Activated CD4-positive, alpha-beta T cell treated with anti-CD3 and anti-CD28 coated beads, Interleukin-2, amount 10 ng/mL, durations not matched to agents 24 days and 14 days (primary cell): ENCODE data around the gene RAB36. TPM values are rescaled to one million over a fixed set of nuclear protein-coding genes. Genes with fewer than 3 reads are reported as not detected.

Source experiments
- DNase-seq: peaks from one replicate; pipeline ENCODE4 v3.0.0; 2022
- H3K27ac Mint-ChIP-seq: one replicate; pipeline ENCODE4 v1.8.0; 2022; ENCODE audit warnings: mild to moderate bottlenecking, mixed read lengths
- H3K27me3 Mint-ChIP-seq: one replicate; pipeline ENCODE4 v1.8.0; 2022; ENCODE audit warnings: mixed read lengths
- H3K36me3 Mint-ChIP-seq: one replicate; pipeline ENCODE4 v1.8.0; 2022; ENCODE audit warnings: low read depth, mild to moderate bottlenecking, mixed read lengths
- H3K4me1 Mint-ChIP-seq: one replicate; pipeline ENCODE4 v1.8.0; 2021; ENCODE audit warnings: mixed read lengths
- H3K4me3 Mint-ChIP-seq: one replicate; pipeline ENCODE4 v1.8.0; 2022; ENCODE audit warnings: mild to moderate bottlenecking, moderate library complexity, mixed read lengths
- H3K9me3 Mint-ChIP-seq: one replicate; pipeline ENCODE4 v1.8.0; 2021; ENCODE audit warnings: mixed read lengths
- intact Hi-C: fragments of 100-400 bp; cut with micrococcal nuclease; formaldehyde crosslinking; loops from one replicate; pipeline ENCODE4 v1.15.1; 2023
- total RNA-seq: library from RNA; stranded (reverse); gene quantifications from 2 replicates; pipeline ENCODE4 v1.2.3, GENCODE V29; 2022

Gene RAB36
- total RNA-seq, 1 donor from 2014 or later = not detected

DNA sequence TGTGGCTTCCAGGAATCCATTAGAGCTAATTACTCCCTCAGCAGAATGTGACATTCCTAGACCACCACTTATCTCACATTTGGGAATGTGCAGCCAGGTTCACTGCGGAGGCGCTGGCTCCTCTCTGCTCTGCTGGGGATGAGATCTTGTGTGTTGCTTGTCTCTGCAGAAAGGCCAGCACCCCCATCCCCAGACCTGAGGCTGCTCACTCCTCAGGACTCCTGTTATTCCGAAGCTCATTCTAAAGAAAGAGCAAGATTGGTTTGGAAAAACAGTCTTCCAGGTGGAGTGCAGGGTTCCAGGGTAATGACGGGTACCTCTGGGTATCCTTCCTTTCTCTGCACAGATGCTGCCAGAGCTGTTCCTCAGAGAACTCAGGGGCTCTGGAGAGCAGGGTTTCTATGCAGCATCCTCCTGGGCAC is 24.3 kb upstream of the RAB36 start:
- H3K4me3 Mint-ChIP-seq = no peak overlapping the region
- intact Hi-C loops = no loop called here
- H3K4me1 Mint-ChIP-seq = peaks cover 8% of the 10 kb centered on the region
- no peak for DNase-seq
- peaks cover 9% of the 10 kb centered on the region for H3K9me3 Mint-ChIP-seq
- H3K36me3 Mint-ChIP-seq = peaks cover 3% of the 10 kb centered on the region
- no peaks in the 10 kb centered on the region for H3K27me3 Mint-ChIP-seq
- H3K27ac Mint-ChIP-seq = no peak overlapping the region

DNA sequence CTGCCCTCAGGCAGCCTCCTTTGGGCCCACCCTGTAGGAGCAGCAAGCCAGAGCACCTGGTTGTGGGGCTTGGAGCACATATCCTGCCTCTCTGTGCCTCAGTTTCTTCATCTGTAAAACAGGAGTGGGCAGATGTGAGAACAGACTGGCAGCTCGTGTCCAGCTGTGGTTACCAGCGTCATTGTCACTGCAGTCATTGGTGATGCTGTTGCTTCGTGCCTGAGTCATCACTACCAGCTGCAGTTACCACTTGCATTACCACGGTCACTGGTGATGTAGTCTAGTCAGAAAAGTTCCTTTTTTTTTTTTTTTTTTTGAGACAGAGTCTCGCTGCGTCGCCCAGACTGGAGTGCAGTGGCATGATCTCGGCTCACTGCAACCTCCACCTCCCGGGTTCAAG is 23.9 kb upstream of the RAB36 start:
- H3K36me3 Mint-ChIP-seq = peaks cover 3% of the 10 kb centered on the region
- no peak for DNase-seq
- intact Hi-C loops = no loop called here
- no peak overlapping the region for H3K27ac Mint-ChIP-seq
- H3K27me3 Mint-ChIP-seq = no peaks in the 10 kb centered on the region
- peaks cover 9% of the 10 kb centered on the region for H3K9me3 Mint-ChIP-seq
- H3K4me1 Mint-ChIP-seq = peaks cover 8% of the 10 kb centered on the region
- no peak overlapping the region for H3K4me3 Mint-ChIP-seq

DNA sequence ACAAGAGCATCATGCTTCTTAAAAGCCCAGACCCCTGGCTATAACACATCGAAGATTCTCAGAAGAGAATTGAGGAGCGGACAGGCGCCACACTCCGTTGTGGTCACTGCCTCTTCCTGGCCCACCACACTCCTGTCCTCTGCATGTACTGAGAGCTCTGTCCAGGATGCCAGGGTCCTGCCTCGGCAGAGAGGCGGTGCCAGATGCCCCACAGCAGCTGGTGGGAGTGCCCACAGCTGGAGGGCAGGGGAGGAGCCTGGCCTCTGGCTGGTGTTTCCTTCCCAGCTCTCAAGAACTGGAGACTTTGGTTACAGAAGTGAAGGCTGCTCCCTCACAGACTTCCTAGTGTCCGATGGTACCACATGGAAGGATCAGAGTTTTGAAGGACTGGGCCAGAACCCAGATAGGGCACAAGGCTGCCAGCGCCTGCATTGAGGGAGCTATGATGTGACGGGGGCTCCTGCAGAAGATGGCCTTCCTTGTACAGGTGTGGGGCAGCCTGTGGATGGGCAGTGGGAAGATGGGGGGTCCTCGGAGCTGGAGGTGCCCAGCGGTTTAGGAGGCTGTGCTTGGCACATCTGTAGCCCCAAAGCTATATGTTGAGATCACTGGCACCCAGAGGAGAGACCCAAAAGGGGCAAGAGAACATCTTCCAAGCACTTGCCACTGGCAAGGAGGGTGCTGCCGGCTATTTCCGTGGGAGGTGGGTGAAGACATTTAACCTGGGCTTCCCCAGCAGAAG is 22.9 kb upstream of the RAB36 start:
- Mint-ChIP-seq H3K9me3 (peaks cover 9% of the 10 kb centered on the region), H3K27ac (no peak overlapping the region), H3K27me3 (no peaks in the 10 kb centered on the region), H3K4me3 (no peak overlapping the region), H3K36me3 (peaks cover 3% of the 10 kb centered on the region), H3K4me1 (peaks cover 8% of the 10 kb centered on the region)
- DNase-seq = no peak
- intact Hi-C loops = no loop called here

DNA sequence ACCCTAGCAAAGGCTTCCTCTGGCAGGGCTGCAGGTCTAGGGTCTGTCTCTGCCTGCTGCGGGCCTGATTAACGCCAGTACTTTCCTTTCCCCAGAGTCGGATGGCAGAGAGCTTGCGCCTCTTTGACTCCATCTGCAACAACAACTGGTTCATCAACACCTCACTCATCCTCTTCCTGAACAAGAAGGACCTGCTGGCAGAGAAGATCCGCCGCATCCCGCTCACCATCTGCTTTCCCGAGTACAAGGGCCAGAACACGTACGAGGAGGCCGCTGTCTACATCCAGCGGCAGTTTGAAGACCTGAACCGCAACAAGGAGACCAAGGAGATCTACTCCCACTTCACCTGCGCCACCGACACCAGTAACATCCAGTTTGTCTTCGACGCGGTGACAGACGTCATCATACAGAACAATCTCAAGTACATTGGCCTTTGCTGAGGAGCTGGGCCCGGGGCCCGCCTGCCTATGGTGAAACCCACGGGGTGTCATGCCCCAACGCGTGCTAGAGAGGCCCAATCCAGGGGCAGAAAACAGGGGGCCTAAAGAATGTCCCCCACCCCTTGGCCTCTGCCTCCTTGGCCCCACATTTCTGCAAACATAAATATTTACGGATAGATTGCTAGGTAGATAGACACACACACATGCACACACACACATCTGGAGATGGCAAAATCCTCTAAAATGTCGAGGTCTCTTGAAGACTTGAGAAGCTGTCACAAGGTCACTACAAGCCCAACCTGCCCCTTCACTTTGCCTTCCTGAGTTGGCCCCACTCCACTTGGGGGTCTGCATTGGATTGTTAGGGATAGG is 22.1 kb upstream of the RAB36 start:
- Mint-ChIP-seq H3K4me3 (no peak overlapping the region), H3K27ac (no peak overlapping the region), H3K27me3 (no peaks in the 10 kb centered on the region), H3K36me3 (peaks cover 3% of the 10 kb centered on the region), H3K9me3 (peaks cover 9% of the 10 kb centered on the region), H3K4me1 (peaks cover 8% of the 10 kb centered on the region)
- intact Hi-C loops = no loop called here
- no peak for DNase-seq

DNA sequence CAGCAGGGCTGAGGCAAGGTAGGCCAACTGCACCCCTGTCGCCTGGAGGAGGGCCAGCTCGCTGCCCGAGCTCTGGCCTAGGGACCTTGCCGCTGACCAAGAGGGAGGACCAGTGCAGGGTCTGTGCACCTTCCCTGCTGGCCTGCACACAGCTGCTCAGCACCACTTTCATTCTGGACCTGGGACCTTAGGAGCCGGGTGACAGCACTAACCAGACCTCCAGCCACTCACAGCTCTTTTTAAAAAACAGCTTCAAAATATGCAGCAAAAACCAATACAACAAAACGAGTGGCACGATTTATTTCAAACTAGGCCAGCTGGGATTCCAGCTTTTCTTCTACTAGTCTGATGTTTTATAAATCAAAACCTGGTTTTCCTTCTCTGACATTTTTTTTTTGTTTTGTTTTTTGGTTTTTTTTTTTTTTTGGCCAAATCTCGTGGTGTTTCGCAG is 21.4 kb upstream of the RAB36 start:
- Mint-ChIP-seq H3K4me1 (peaks cover 12% of the 10 kb centered on the region), H3K9me3 (peaks cover 9% of the 10 kb centered on the region), H3K36me3 (peaks cover 3% of the 10 kb centered on the region), H3K27me3 (peaks cover 3% of the 10 kb centered on the region), H3K27ac (no peak overlapping the region), H3K4me3 (no peak overlapping the region)
- DNase-seq = no peak
- intact Hi-C loops = no loop called here

DNA sequence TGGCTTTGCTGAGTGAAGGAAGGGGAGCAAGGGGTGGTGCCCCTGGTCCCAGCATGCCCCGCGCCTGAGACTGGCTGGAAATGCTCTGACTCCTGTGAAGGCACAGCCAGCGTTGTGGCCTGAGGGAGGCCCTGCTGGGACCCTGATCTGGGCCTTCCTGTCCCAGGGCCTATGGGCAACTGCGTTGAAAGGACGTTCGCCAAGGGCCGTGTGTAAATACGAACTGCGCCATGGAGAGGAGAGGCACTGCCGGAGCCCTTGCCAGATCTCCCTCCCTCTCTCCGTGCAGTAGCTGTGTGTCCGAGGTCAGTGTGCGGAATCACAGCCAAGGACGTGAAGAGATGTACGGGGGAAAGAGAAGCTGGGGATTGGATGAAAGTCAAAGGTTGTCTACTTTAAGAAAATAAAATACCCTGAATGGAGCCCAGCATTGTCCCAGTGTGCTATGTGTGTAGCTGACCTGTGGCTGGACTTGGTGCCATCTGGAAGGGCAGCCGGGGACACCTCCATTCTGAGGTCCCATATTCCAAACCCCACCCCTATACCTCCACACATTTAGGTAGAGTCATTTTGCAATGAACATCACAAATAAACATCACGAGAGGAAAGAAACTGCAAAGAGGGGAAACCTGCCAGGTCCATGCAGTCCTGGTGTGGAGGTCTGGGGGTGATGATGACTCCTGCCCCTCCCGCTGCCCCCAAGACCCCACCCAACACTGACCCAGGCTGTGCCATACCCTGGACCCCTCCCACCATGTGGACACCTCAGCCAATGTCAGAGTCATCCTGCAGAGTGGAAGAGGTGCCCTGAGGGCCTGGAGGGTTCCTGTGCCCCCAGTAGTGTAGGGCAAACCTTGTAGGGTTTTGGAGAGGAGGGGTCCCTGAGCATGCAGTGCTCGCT is 20.4 kb upstream of the RAB36 start:
- no peak for DNase-seq
- H3K9me3 Mint-ChIP-seq = peaks cover 2% of the 10 kb centered on the region
- H3K36me3 Mint-ChIP-seq = no peaks in the 10 kb centered on the region
- intact Hi-C loops = no loop called here
- H3K27me3 Mint-ChIP-seq = peaks cover 3% of the 10 kb centered on the region
- peaks cover 5% of the 10 kb centered on the region for H3K4me1 Mint-ChIP-seq
- H3K4me3 Mint-ChIP-seq = no peak overlapping the region
- no peak overlapping the region for H3K27ac Mint-ChIP-seq

DNA sequence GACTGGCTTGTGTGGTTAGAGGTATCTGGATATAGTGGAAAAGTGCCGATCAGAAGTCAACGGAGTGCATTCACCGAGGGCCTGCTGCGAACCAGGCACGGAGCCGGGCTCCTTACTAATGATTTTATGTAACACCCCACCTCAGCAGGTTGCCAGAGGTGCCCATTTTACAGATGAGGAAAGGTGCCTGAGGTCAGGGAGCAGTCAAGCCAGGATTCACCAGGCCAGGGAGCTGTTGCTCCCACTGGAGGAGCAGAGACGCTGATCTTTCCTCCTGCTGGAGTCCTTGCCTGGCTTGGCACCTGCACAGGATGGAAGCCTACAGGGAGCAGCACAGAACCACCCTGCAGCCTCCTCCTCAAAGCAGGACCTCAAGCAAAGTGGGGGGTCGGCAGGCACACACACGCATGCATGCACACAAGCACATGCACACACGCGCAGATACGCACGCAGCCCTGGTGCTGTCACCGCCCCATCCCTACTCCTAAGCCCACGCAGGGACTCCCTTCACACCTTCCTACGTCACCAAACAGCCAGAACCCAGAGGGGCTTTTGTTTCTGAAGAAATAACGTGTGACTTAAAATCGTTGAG is 19.7 kb upstream of the RAB36 start:
- no peak for DNase-seq
- intact Hi-C loops = no loop called here
- H3K4me1 Mint-ChIP-seq = peaks cover 3% of the 10 kb centered on the region
- no peaks in the 10 kb centered on the region for H3K36me3 Mint-ChIP-seq
- no peak overlapping the region for H3K27ac Mint-ChIP-seq
- H3K4me3 Mint-ChIP-seq = no peak overlapping the region
- H3K9me3 Mint-ChIP-seq = no peaks in the 10 kb centered on the region
- peaks cover 3% of the 10 kb centered on the region for H3K27me3 Mint-ChIP-seq

DNA sequence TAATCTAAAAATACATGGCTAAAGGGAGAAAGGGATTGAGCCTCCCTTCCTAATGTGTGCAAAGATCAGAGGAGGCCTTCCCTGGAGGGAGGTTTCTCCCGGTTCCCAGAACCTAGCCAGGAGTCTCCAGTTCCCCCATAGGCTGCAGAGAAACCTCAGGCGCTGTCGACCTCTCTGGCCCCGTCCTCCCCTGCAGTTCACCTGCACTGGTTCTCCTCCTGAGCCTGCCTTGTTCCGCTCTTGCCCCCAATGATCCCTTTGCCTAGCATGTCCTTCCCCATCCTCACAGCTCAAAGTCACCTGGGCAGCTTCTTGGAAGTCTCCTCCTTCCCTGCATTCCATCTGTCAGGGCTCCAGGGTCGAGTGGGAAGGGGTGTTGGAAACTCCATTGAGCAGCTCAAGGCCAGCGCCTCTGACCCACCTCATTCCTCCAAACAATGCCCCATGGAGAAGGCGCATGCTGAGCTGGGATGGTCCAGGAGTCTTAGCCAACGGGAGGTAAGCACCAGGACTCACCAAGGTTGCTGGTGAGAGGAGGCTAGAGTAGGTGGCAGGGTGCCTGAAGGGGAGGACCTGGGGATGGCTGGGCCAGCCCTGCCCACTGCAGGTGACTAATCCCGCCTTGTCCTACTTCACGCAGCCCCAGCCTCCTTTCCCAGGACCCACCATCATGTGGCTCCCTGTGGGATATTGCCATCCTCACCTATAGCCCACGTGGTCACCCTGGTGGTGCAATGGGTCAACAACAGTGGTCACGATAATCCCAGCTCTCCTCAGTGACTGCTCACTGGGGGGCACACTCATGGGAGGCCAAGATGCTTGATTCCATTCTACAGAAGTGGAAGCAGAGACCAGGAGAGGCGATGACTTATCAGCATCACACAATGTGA is 18.9 kb upstream of the RAB36 start:
- peaks cover 5% of the 10 kb centered on the region for H3K27me3 Mint-ChIP-seq
- H3K27ac Mint-ChIP-seq = no peak overlapping the region
- intact Hi-C loops = no loop called here
- no peaks in the 10 kb centered on the region for H3K36me3 Mint-ChIP-seq
- H3K9me3 Mint-ChIP-seq = no peaks in the 10 kb centered on the region
- H3K4me1 Mint-ChIP-seq = peaks cover 3% of the 10 kb centered on the region
- no peak overlapping the region for H3K4me3 Mint-ChIP-seq
- no peak for DNase-seq

DNA sequence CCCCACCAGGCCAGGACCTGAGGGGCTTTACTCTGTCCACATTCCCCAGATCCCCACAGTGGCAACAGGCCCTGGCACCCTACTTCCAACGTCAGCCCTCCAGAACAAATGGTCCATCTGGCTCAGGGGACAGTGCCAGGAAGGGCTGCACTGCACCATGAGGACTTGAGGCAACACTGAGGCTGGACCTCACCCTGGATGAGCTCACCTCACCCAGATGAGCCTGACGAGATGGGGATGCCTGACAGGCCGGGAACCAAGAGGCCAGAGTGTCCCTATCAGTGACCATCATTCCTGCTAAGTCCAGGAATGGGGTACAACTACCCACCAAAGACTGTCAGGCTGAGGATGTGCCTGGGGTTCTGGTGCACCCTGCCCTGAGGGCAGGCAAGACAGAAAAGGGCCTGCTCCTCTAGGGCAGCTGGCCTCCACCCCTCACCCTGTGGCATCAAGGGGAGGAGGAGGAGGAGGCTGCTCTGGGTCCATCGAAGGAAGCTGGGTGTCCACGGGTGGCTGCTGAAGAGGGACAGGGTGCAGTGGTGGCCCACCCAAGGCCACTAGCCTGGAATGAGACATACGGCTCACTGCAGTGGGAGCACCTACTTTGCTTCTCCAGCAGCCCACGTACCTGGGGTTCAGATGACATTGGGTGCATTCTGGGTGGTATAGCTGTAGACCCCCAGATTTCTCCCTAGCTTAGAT is 18.1 kb upstream of the RAB36 start:
- DNase-seq = no peak
- Mint-ChIP-seq H3K4me1 (peaks cover 3% of the 10 kb centered on the region), H3K36me3 (no peaks in the 10 kb centered on the region), H3K9me3 (no peaks in the 10 kb centered on the region), H3K27ac (no peak overlapping the region), H3K4me3 (no peak overlapping the region), H3K27me3 (peaks cover 6% of the 10 kb centered on the region)
- intact Hi-C loops = no loop called here

DNA sequence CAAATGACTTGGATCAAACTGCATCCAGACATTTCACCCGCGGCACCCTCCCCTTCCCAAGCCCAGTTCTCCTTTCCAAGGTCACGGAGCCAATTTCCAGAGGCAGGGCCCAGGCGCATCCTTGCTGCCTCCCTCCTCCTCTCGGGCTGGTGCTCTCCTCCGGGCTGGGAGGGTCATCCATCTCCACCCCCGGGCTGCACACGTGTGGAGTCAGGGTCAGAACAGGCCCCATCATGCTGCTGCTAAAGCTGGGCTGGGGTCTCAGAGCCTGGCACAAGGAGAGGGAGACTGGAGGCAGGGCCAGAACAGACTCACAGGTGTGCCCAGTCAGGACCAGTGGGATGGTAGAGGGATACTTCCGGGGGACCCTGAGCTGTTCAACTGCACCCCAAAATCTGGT is 17.5 kb upstream of the RAB36 start:
- Mint-ChIP-seq H3K9me3 (no peaks in the 10 kb centered on the region), H3K27me3 (peaks cover 6% of the 10 kb centered on the region), H3K36me3 (no peaks in the 10 kb centered on the region), H3K27ac (no peak overlapping the region), H3K4me1 (peaks cover 3% of the 10 kb centered on the region), H3K4me3 (no peak overlapping the region)
- intact Hi-C loops = loop anchor here (1.0 kb wide), 1 partner anchor 168 kb away; no protein-coding TSS in a partner anchor
- no peak for DNase-seq

DNA sequence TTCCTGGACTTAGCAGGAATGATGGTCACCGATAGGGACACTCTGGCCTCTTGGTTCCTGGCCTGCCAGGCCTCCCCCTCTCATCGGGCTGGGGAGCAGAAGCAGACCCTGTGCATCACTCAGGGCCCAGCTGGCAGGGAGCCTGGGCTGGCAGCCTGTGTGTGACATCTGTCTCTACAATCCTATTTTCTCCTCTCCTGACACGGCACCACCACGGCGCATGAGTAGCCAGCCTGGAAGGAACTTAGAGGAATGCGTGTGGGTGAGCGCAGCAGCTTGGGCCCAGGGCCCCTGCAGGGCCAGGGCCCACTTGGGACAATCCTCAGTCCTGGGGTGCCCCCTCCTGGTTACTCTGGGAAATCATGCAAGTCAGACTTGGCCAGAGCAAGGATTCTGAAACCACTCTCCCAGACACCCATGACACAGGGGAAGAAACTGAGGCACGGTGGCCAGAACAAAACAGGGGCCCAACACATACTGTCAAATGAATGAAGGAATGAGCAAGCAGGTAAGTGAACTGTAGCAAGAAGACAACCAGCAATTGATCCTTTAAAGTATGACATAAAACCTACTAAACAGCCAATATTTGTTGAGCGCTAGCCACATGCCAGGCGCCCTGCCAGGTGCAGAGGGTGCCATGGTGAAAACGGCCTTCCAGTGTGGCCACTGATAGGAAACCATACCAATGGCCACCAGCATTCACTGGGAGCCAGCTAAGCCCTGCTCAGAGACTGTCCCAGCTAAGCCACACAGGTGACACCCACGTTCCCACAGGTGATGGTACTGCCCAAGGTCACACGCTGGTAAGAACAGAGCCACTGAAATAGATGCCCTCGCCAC is 16.8 kb upstream of the RAB36 start:
- no peaks in the 10 kb centered on the region for H3K9me3 Mint-ChIP-seq
- H3K27ac Mint-ChIP-seq = no peak overlapping the region
- H3K4me3 Mint-ChIP-seq = no peak overlapping the region
- peaks cover 6% of the 10 kb centered on the region for H3K27me3 Mint-ChIP-seq
- DNase-seq = peak; percentile 91
- no peaks in the 10 kb centered on the region for H3K36me3 Mint-ChIP-seq
- H3K4me1 Mint-ChIP-seq = peaks cover 3% of the 10 kb centered on the region
- intact Hi-C loops = loop anchor here (1.0 kb wide), 1 partner anchor 169 kb away; no protein-coding TSS in a partner anchor
